Measurements from ENCODE around the gene ILF2.

ILF2 gene

GRCh38 chr1:153626477-153626903 is 44.3 kb downstream of the ILF2 start:
- DNase-seq: no peak

GRCh38 chr1:153624965-153625611 is 45.7 kb downstream of the ILF2 start:
- no peak for DNase-seq

GRCh38 chr1:153623101-153623500 is 47.7 kb downstream of the ILF2 start:
- DNase-seq: no peak

- DNase-seq: no peak
Measured at GRCh38 chr1:153619171-153619570, 51.6 kb downstream of the ILF2 start.

GRCh38 chr1:153617663-153618062 is 53.1 kb downstream of the ILF2 start:
- peak; percentile 54 for DNase-seq

- DNase-seq: no peak
Measured at GRCh38 chr1:153616917-153617311, 53.9 kb downstream of the ILF2 start.

- DNase-seq: peak; percentile 45
Measured at GRCh38 chr1:153616144-153616916, 54.5 kb downstream of the ILF2 start, which contains the start of gene S100A14. S100A14 (minus strand) TSS chr1:153616325; CDS start chr1:153615858, 467 bp downstream.

GRCh38 chr1:153615406-153615805 is 55.4 kb downstream of the ILF2 start:
- no peak for DNase-seq

- no peak for DNase-seq
Measured at GRCh38 chr1:153614906-153615305, 55.9 kb downstream of the ILF2 start.

- DNase-seq: no peak
Measured at GRCh38 chr1:153614189-153614900, 56.4 kb downstream of the ILF2 start.

- DNase-seq: no peak
Measured at GRCh38 chr1:153613406-153613805, 57.4 kb downstream of the ILF2 start.

- no peak for DNase-seq
Measured at GRCh38 chr1:153612755-153613331, 58.0 kb downstream of the ILF2 start, which contains the start of gene S100A16. S100A16 (minus strand) TSS chr1:153613137; CDS start chr1:153608151, 4,986 bp downstream.

GRCh38 chr1:153612111-153612754 is 58.6 kb downstream of the ILF2 start:
- DNase-seq: no peak

Measured in DMS153 (cell line).